Measurements from ENCODE around the gene SCAPER. TPM values are rescaled to one million over a fixed set of nuclear protein-coding genes. Genes with fewer than 3 reads are reported as not detected.
"Not testable (repeated sequence)": the region's sequence is repeated elsewhere in the genome, so short reads cannot be mapped to it uniquely, and the experiment has no call there.

SCAPER gene
- total RNA-seq, 1 donor from 2014 or later, result 21.5 TPM

- DNase-seq (ENCODE audit: low spot score), result no peak
- Mint-ChIP-seq H3K36me3 (ENCODE audit: low read depth) (no peaks in the 10 kb centered on the region), H3K27me3 (ENCODE audit: insufficient read depth) (no peaks in the 10 kb centered on the region), H3K9me3 (peaks cover 6% of the 10 kb centered on the region), H3K4me1 (ENCODE audit: low read depth) (no peaks in the 10 kb centered on the region), H3K4me3 (no peak overlapping the region), H3K27ac (no peak overlapping the region)
- intact Hi-C loops (cut with micrococcal nuclease), result no loop called here
These were observed 444.8 kb downstream of the SCAPER start for GRCh38 chr15:76460347-76460746.

GRCh38 chr15:76451540-76451939, 453.6 kb downstream of the SCAPER start:
- intact Hi-C loops (cut with micrococcal nuclease), result no loop called here
- H3K27ac Mint-ChIP-seq, result no peak overlapping the region
- no peaks in the 10 kb centered on the region for H3K27me3 Mint-ChIP-seq (ENCODE audit: insufficient read depth)
- no peaks in the 10 kb centered on the region for H3K9me3 Mint-ChIP-seq
- H3K36me3 Mint-ChIP-seq (ENCODE audit: low read depth), result no peaks in the 10 kb centered on the region
- no peak for DNase-seq (ENCODE audit: low spot score)
- H3K4me3 Mint-ChIP-seq, result no peak overlapping the region
- H3K4me1 Mint-ChIP-seq (ENCODE audit: low read depth), result no peaks in the 10 kb centered on the region

- no peak overlapping the region for H3K4me3 Mint-ChIP-seq
- H3K36me3 Mint-ChIP-seq (ENCODE audit: low read depth), result no peaks in the 10 kb centered on the region
- peaks cover 2% of the 10 kb centered on the region for H3K27me3 Mint-ChIP-seq (ENCODE audit: insufficient read depth)
These were observed 455.7 kb downstream of the SCAPER start for GRCh38 chr15:76449455-76449854.

GRCh38 chr15:76448755-76449154, 456.4 kb downstream of the SCAPER start:
- Mint-ChIP-seq H3K9me3 (no peaks in the 10 kb centered on the region), H3K27me3 (ENCODE audit: insufficient read depth) (peaks cover 2% of the 10 kb centered on the region), H3K4me1 (ENCODE audit: low read depth) (no peaks in the 10 kb centered on the region), H3K27ac (no peak overlapping the region), H3K4me3 (no peak overlapping the region), H3K36me3 (ENCODE audit: low read depth) (no peaks in the 10 kb centered on the region)
- DNase-seq (ENCODE audit: low spot score), result no peak
- intact Hi-C loops (cut with micrococcal nuclease), result no loop called here

More at GRCh38 chr15:76449455-76449854, 455.7 kb downstream of the SCAPER start:
- H3K9me3 Mint-ChIP-seq, result no peaks in the 10 kb centered on the region
- intact Hi-C loops (cut with micrococcal nuclease), result no loop called here
- no peaks in the 10 kb centered on the region for H3K4me1 Mint-ChIP-seq (ENCODE audit: low read depth)
- H3K27ac Mint-ChIP-seq, result no peak overlapping the region
- DNase-seq (ENCODE audit: low spot score), result no peak

- H3K4me1 Mint-ChIP-seq (ENCODE audit: low read depth), result no peaks in the 10 kb centered on the region
- peaks cover 2% of the 10 kb centered on the region for H3K27me3 Mint-ChIP-seq (ENCODE audit: insufficient read depth)
- DNase-seq (ENCODE audit: low spot score), result no peak
- H3K9me3 Mint-ChIP-seq, result no peaks in the 10 kb centered on the region
- intact Hi-C loops (cut with micrococcal nuclease), result no loop called here
- H3K4me3 Mint-ChIP-seq, result no peak overlapping the region
- no peaks in the 10 kb centered on the region for H3K36me3 Mint-ChIP-seq (ENCODE audit: low read depth)
- H3K27ac Mint-ChIP-seq, result no peak overlapping the region
These were observed 457.3 kb downstream of the SCAPER start for GRCh38 chr15:76447728-76448441.

- intact Hi-C loops (cut with micrococcal nuclease), result no loop called here
- Mint-ChIP-seq H3K4me3 (no peak overlapping the region), H3K27me3 (ENCODE audit: insufficient read depth) (peaks cover 2% of the 10 kb centered on the region), H3K9me3 (no peaks in the 10 kb centered on the region), H3K4me1 (ENCODE audit: low read depth) (no peaks in the 10 kb centered on the region), H3K27ac (no peak overlapping the region), H3K36me3 (ENCODE audit: low read depth) (no peaks in the 10 kb centered on the region)
- no peak for DNase-seq (ENCODE audit: low spot score)
These were observed 464.7 kb downstream of the SCAPER start for GRCh38 chr15:76440441-76440840.

- Mint-ChIP-seq H3K4me3 (no peak overlapping the region), H3K9me3 (no peaks in the 10 kb centered on the region), H3K27ac (no peak overlapping the region), H3K27me3 (ENCODE audit: insufficient read depth) (peaks cover under 1% of the 10 kb centered on the region), H3K36me3 (ENCODE audit: low read depth) (no peaks in the 10 kb centered on the region), H3K4me1 (ENCODE audit: low read depth) (no peaks in the 10 kb centered on the region)
- intact Hi-C loops (cut with micrococcal nuclease), result no loop called here
- no peak for DNase-seq (ENCODE audit: low spot score)
These were observed 465.6 kb downstream of the SCAPER start for GRCh38 chr15:76439542-76439941.

- no peak for DNase-seq (ENCODE audit: low spot score)
- intact Hi-C loops (cut with micrococcal nuclease), result no loop called here
- H3K36me3 Mint-ChIP-seq (ENCODE audit: low read depth), result peaks cover 2% of the 10 kb centered on the region
These were observed 471.2 kb downstream of the SCAPER start for GRCh38 chr15:76433798-76434400.

GRCh38 chr15:76433036-76433435, 472.1 kb downstream of the SCAPER start:
- DNase-seq (ENCODE audit: low spot score); H3K4me1 Mint-ChIP-seq (ENCODE audit: low read depth); H3K4me3 Mint-ChIP-seq; intact Hi-C loops (cut with micrococcal nuclease); H3K27me3 Mint-ChIP-seq (ENCODE audit: insufficient read depth); H3K9me3 Mint-ChIP-seq; H3K27ac Mint-ChIP-seq; H3K36me3 Mint-ChIP-seq (ENCODE audit: low read depth): not testable (repeated sequence)

More at GRCh38 chr15:76433798-76434400, 471.2 kb downstream of the SCAPER start:
- Mint-ChIP-seq H3K4me3 (no peak overlapping the region), H3K27me3 (ENCODE audit: insufficient read depth) (no peaks in the 10 kb centered on the region), H3K4me1 (ENCODE audit: low read depth) (no peaks in the 10 kb centered on the region), H3K27ac (no peak overlapping the region), H3K9me3 (no peaks in the 10 kb centered on the region)

- Mint-ChIP-seq H3K36me3 (ENCODE audit: low read depth) (peaks cover 2% of the 10 kb centered on the region), H3K27ac (no peak overlapping the region), H3K9me3 (no peaks in the 10 kb centered on the region), H3K27me3 (ENCODE audit: insufficient read depth) (no peaks in the 10 kb centered on the region), H3K4me1 (ENCODE audit: low read depth) (no peaks in the 10 kb centered on the region), H3K4me3 (no peak overlapping the region)
- intact Hi-C loops (cut with micrococcal nuclease), result no loop called here
- DNase-seq (ENCODE audit: low spot score), result no peak
These were observed 472.5 kb downstream of the SCAPER start for GRCh38 chr15:76432604-76433003.

- Mint-ChIP-seq H3K27ac (no peak overlapping the region), H3K9me3 (no peaks in the 10 kb centered on the region), H3K27me3 (ENCODE audit: insufficient read depth) (no peaks in the 10 kb centered on the region), H3K4me3 (no peak overlapping the region), H3K4me1 (ENCODE audit: low read depth) (no peaks in the 10 kb centered on the region), H3K36me3 (ENCODE audit: low read depth) (peaks cover 3% of the 10 kb centered on the region)
- intact Hi-C loops (cut with micrococcal nuclease), result no loop called here
- DNase-seq (ENCODE audit: low spot score), result no peak
These were observed 473.2 kb downstream of the SCAPER start for GRCh38 chr15:76431971-76432370.

GRCh38 chr15:76430711-76431110, 474.4 kb downstream of the SCAPER start:
- DNase-seq (ENCODE audit: low spot score); H3K4me3 Mint-ChIP-seq; H3K27me3 Mint-ChIP-seq (ENCODE audit: insufficient read depth); H3K27ac Mint-ChIP-seq; H3K36me3 Mint-ChIP-seq (ENCODE audit: low read depth); H3K9me3 Mint-ChIP-seq; H3K4me1 Mint-ChIP-seq (ENCODE audit: low read depth); intact Hi-C loops (cut with micrococcal nuclease): not testable (repeated sequence)

GRCh38 chr15:76429661-76430060, 475.5 kb downstream of the SCAPER start:
- peaks cover 6% of the 10 kb centered on the region for H3K9me3 Mint-ChIP-seq
- H3K27ac Mint-ChIP-seq, result no peak overlapping the region
- H3K27me3 Mint-ChIP-seq (ENCODE audit: insufficient read depth), result no peaks in the 10 kb centered on the region
- H3K4me3 Mint-ChIP-seq, result no peak overlapping the region
- no peaks in the 10 kb centered on the region for H3K4me1 Mint-ChIP-seq (ENCODE audit: low read depth)
- intact Hi-C loops (cut with micrococcal nuclease), result no loop called here
- DNase-seq (ENCODE audit: low spot score), result no peak
- H3K36me3 Mint-ChIP-seq (ENCODE audit: low read depth), result peaks cover 4% of the 10 kb centered on the region

All from activated T-helper 1 cell treated with anti-CD3 and anti-CD28 coated beads, Interleukin-12 subunit alpha, Interleukin-12 subunit beta, Interleukin-2, Interleukin-4 antibody, amounts not matched to agents 30 ng/mL and 10 ng/mL and 1 ng/mL, durations not matched to agents 14 hours and 24 hours and 36 hours (primary cell).